ENCODE results near the gene OSM.

- no peak for TF ChIP-seq TP53 (CRISPR knock-in tag; IDR thresholded peaks at IDR 0.05)
- no peak for TF ChIP-seq CTCF (IDR thresholded peaks at IDR 0.05)
- TF ChIP-seq NFE2L2 (conservative IDR thresholded peaks at IDR 0.05; ENCODE audit: low read length), result no peak
- no peak for TF ChIP-seq CHD4 (IDR thresholded peaks at IDR 0.05; ENCODE audit: borderline replicate concordance)
Observed at GRCh38 chr22:30284666-30285065, 18.0 kb upstream of the OSM start.

Data from A549 (cell line).